DMS79 (cell line): ENCODE results near the gene CEP19.
A peak's percentile ranks its signal among the peaks of the same experiment; 100 is the strongest.

Experiments used
- DNase-seq: peaks from one replicate; lab custom pipeline; 2025; lab: John Stamatoyannopoulos, UW

The CEP19 gene

GRCh38 chr3:196708467-196708866, 3.6 kb downstream of the CEP19 start:
- no peak for DNase-seq

GRCh38 chr3:196707566-196707965, 4.5 kb downstream of the CEP19 start:
- DNase-seq, result no peak

GRCh38 chr3:196706731-196707130, 5.3 kb downstream of the CEP19 start:
- no peak for DNase-seq

GRCh38 chr3:196706327-196706726, 5.7 kb downstream of the CEP19 start:
- DNase-seq, result no peak

GRCh38 chr3:196700801-196701200, 11.2 kb downstream of the CEP19 start:
- DNase-seq, result no peak

- no peak for DNase-seq
Observed at GRCh38 chr3:196699749-196700148, 12.3 kb downstream of the CEP19 start.

- no peak for DNase-seq
Observed at GRCh38 chr3:196697270-196697669, 14.8 kb downstream of the CEP19 start.

GRCh38 chr3:196695849-196696226, 16.2 kb downstream of the CEP19 start:
- no peak for DNase-seq

GRCh38 chr3:196694941-196695848, 16.9 kb downstream of the CEP19 start:
- DNase-seq, result no peak

GRCh38 chr3:196694202-196694638, 17.8 kb downstream of the CEP19 start:
- no peak for DNase-seq

- DNase-seq, result no peak
Observed at GRCh38 chr3:196691386-196691785, 20.7 kb downstream of the CEP19 start.

GRCh38 chr3:196689941-196690660, 21.9 kb downstream of the CEP19 start:
- DNase-seq, result no peak

- DNase-seq, result no peak
Observed at GRCh38 chr3:196688349-196688748, 23.7 kb downstream of the CEP19 start.

GRCh38 chr3:196686436-196686835, 25.6 kb downstream of the CEP19 start:
- DNase-seq, result no peak

GRCh38 chr3:196684548-196685407, 27.3 kb downstream of the CEP19 start:
- peak; percentile 31 for DNase-seq

GRCh38 chr3:196677931-196678330, 34.1 kb downstream of the CEP19 start:
- no peak for DNase-seq

GRCh38 chr3:196677353-196677752, 34.7 kb downstream of the CEP19 start:
- DNase-seq, result no peak

- no peak for DNase-seq
Observed at GRCh38 chr3:196673632-196674031, 38.4 kb downstream of the CEP19 start.

- no peak for DNase-seq
Observed at GRCh38 chr3:196670339-196670738, 41.7 kb downstream of the CEP19 start.

GRCh38 chr3:196667056-196667825, 44.8 kb downstream of the CEP19 start:
- no peak for DNase-seq
